ENCODE measurements around the gene RAVER2.
A peak's percentile ranks its signal among the peaks of the same experiment; 100 is the strongest.
"Not testable (repeated sequence)": the region's sequence is repeated elsewhere in the genome, so short reads cannot be mapped to it uniquely, and the experiment has no call there.

The RAVER2 gene

DNA sequence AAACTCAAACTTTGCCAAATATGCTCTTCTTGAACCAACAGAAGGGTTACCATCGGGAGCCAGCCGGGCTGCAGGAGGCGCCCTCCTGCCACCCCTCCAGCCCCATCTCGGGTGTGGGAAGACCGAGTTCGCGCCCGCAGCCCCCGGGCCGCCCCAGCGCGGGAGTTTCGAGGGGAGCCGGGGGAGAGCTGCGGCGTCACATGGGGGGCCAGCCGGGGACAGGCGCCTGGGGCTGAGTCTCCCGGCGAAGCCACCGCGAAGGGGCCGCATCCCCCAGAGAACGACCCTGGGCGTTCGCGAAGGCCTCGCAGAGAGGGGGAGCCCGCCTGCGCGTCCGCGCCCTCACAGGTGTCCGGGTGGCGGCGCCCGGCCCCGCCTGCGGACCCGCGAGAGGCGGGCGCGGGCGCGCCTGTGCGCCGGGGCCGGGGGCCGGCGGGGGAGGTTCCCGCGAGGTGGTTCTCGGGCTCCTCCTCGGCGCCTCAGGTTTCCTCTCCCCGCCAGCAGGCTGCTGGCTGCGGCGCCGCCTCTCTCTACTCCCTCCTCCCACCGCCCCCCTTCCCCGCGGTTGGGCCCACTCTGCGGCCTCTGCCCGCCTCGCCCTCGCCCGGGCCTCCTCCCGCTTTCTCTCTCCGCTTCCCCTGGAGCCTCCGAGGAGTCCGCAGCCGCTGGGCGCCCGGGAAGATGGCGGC, at the start of gene RAVER2:
TSS of gene RAVER2 (plus strand) at position 584 of the 689 bp plus-strand sequence. CDS start at position 682, 98 bp downstream.
- peak; percentile 44 for DNase-seq

- no peak for DNase-seq
These were observed 48.0 kb upstream of the RAVER2 start for GRCh38 chr1:64696879-64697278.

- no peak for DNase-seq
These were observed 45.5 kb upstream of the RAVER2 start for GRCh38 chr1:64699327-64699726.

DNA sequence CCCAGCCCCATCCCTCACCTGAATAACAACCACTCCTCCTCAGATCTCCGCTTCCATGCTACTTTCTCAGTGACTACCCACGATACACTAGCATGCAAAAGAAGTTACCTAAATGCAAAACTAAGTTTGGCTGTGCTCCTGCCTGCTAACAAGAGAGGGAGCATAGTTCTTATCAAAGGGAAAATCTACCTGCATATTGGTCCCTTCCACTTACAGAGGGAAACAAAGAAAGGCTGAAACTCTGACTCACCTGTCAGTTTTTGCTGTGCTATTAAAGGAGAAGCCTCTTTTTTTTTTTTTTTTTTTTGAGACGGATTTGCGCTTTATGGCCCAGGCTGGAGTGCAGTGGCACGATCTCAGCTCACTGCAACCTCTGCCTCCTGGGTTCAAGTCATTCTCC, 43.8 kb upstream of the RAVER2 start:
- no peak for DNase-seq

GRCh38 chr1:64701886-64702285, 43.0 kb upstream of the RAVER2 start:
- no peak for DNase-seq

- DNase-seq = not testable (repeated sequence)
These were observed 42.2 kb upstream of the RAVER2 start for GRCh38 chr1:64702670-64703069.

GRCh38 chr1:64703600-64703999, 41.3 kb upstream of the RAVER2 start:
- no peak for DNase-seq

GRCh38 chr1:64705591-64705990, 39.3 kb upstream of the RAVER2 start:
- no peak for DNase-seq

GRCh38 chr1:64711266-64711665, 33.6 kb upstream of the RAVER2 start:
- DNase-seq = no peak

DNA sequence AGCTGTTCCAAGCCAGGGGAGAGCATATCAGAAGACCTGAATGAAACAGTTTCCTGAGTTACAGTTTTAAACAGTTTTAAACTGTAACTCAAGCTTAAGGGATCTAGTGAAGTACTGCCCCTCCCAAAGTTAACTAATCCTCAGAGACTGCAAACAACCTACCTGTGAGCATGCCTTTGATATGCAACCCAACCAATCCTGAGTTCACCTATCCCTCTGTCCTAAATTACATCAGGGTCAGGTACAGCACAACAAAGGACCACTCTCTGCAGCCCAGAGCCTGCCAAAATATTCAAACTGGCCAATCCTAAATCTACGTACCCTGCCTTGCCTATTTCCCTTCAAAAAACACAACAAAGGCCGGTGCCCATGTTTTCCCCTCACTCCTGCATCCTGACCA, 32.8 kb upstream of the RAVER2 start:
- DNase-seq = no peak

DNA sequence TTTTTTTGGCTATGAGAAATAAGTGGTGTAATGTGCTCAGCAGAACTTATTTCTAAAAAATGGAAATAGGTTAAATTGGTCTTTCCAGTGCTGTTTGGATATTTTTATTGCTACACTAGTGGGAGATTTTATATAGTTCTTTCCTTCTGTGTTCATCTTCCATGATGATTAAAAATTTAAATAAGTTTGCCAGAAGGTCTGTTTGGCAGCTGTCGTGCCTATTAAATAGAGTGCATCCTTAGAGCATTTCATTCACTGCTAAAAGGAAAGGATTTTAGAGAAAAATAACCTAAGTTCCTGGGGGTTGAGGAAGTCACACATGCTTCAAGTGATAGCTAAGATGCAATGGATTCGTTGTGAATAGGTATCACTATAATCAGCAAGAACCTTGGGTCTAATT, 29.7 kb upstream of the RAVER2 start:
- no peak for DNase-seq

DNA sequence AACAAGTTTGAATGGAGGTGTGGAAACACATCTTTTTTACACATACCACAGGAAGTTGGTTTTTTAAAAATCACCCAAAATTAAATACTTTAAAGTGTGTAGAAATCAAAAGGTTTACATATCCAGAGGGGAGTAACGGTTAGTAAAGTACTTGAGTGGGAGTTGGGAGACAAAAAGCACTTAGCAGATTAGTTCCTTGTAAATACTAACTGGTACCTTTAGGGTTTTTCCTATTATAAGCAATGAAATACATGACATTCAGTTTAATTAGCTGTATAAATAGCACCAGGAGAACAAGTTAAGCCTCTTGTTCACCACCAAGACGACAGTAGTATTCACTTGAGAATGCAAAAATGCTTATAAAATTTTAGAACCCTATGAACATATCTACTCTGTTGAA, 23.7 kb upstream of the RAVER2 start:
- no peak for DNase-seq

GRCh38 chr1:64721576-64722145, 23.2 kb upstream of the RAVER2 start:
- no peak for DNase-seq

DNA sequence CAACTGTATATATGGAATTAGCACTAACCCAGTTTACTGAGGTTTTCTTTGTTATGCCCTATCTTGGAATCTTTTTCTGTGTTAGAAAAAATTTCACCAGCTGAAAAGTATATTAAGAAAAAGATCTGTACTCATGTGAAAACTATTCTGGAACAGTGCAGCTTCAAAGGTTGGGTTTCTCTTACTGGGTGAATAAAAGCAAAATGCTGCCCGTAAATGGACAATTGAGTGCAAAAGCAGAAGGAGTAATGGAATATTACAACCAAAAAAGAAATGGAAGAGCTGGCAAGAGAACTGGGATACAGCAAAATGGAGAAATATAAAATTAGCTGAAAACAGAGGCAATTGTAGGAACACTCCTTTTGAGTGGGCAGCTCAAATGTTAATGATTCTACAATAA, 17.0 kb upstream of the RAVER2 start:
- DNase-seq = no peak

GRCh38 chr1:64733581-64734286, 11.1 kb upstream of the RAVER2 start:
- DNase-seq = no peak

DNA sequence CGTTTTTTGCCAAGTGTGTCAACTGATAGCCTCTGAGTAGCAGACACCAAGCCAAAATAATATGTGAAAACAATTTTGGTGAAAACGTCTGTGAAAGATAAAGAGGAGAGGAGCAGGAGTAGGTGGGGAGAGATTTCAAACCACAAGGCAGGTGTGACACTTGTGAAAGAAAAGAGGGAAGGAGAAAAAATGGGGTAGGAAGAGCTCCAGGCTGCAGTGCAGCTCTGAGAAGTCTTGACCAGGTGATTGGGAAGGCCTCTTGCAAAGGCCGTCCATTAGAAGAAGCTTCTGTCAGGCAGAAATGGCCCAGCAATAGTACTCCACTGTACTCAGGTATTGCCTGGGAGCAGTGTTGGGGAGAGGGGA, 10.6 kb upstream of the RAVER2 start:
- no peak for DNase-seq

GRCh38 chr1:64740687-64741086, 4.2 kb upstream of the RAVER2 start:
- DNase-seq = not testable (repeated sequence)

GRCh38 chr1:64743954-64744491, 852 bp upstream of the RAVER2 start:
- peak; percentile 81 for DNase-seq

DNA sequence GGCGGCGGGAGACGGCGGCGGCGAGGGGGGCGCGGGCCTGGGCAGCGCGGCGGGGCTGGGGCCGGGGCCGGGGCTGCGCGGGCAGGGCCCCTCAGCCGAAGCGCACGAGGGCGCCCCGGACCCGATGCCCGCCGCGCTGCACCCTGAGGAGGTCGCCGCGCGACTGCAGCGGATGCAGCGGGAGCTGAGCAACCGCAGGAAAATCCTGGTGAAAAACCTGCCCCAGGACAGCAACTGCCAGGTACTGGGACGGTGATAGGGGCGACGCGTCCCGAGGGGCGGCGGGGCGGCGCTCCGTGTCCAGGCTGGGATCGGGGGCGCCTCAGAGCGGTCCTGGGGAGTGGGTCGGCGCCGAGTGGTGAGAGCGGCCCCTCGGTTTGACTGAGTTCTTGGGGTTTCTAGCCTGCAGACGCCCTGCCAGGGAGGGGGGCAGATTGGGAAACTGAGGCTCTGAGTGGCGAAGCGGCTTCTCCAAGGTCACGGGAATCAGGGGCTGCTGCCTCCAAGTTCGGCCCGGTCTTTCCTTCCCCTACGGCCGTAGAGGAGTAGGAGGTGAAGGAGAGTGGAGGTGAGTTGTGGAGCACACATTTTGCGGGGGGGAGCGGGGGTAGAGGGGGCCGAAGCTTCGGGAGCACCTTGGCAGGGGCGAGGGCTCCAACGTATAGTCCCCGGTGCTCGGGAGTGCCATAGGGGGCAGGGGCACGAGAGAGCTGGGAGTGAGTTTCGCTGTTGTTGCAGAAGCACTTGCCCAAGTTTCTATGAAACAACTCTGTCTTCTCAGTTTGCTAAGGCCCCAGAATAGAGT, 508 bp downstream of the RAVER2 start:
- peak; percentile 46 for DNase-seq

DNA sequence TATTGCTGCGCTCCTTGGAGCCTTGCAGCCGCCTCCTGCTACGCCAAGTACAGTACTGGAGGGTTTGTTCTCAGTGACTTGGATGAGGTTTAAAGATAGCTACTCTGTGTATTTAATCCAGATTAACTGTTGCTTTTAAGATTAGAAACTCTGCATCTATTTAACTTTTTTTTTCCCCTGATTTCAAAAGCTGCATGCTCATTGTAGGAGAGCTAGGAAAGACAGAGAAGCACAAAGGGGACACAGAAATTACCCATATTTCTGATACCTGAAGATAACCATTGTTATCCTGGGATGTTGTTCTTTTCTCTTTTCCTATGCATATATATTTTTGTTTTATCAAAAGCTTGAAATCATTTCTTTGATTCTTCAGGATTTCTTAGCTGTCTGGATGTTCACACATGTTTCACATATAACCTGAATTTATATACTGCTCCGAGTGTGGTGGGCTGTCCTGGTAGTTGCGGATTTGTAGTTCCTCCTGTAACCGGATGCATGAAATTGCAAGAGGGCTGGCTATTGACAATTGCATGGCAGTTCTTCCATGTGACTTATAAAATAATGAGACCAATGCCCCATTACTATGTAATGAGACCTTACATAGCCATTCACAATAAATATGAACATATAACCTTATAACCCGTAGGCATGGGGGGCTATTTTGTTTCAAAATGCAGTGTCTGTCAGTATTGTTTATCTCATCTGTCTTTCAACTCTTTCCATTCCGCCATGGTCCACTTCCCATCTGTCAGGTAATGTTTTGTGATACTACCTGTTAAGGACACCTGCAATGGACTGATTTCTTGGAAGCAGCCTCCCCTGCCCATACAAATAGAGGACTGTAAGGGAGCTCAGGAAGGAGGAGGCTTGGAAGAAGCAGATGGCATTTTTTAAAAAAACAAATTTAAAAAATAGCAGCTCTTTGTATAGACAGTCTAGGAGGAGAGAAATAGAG, 1.4 kb downstream of the RAVER2 start:
- peak; percentile 10 for DNase-seq

GRCh38 chr1:64748222-64748621, 3.3 kb downstream of the RAVER2 start:
- no peak for DNase-seq

DNA sequence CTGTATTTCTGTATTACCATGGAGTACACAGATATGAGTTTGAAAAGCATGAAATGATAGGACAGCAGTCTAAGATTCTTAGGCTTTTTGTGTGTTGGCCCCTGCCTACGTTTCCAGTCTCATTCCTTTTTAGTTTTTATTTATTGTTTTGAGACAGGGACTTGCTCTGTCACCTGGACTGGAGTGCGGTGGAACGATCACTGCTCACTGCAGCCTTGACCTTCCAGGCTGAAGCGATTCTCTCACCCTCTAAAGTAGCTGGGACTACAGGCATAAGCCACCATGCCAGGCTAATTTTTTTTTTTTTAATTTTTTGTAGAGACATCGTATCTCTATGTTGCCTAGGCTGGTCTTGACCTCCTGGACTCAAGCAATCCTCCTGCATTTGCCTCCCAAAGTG, 3.8 kb downstream of the RAVER2 start:
- no peak for DNase-seq

Measured in DMS79 treated with DMSO at 0.1 percent for 48 hours (cell line).